Sciatic nerve (tissue), 2 donors: ENCODE results near the gene CLEC18B. TPM values are rescaled to one million over a fixed set of nuclear protein-coding genes. Genes with fewer than 3 reads are reported as not detected.
"Not testable (repeated sequence)": the region's sequence is repeated elsewhere in the genome, so short reads cannot be mapped to it uniquely, and the experiment has no call there.

Source experiments
- ATAC-seq: fragments of 200-7000 bp; cut with Tn5 transposase; one replicate; pipeline ENCODE4 v1.9.1; 2020; ENCODE audit warnings: mild to moderate bottlenecking, moderate library complexity
- DNase-seq: peaks from one replicate; pipeline ENCODE4 v3.0.0-alpha.2; 2020; ENCODE audit warnings: low spot score
- intact Hi-C: fragments of 100-400 bp; cut with DNase I; formaldehyde crosslinking; loops from one replicate; pipeline ENCODE4 v1.14.2; 2022
- total RNA-seq: library from RNA; stranded (reverse); fragmentation: NEBNext Ultra II Directional; extraction: Animal tissue kit (Norgen Biotek cat#: 25700); gene quantifications from one replicate; pipeline ENCODE4 v1.2.1, GENCODE V29; 2021
- donor health status: DM: no; HTN: no; CAD: no.
- donor health status: DM: no; HTN: no; CAD: no.

The CLEC18B gene
- total RNA-seq, 1 donor from 2014 or later, result 5.8 TPM

- ATAC-seq (no peak), DNase-seq (no peak)
- intact Hi-C loops, result loop anchor here (5.0 kb wide), 1 partner anchor 510 kb away; no protein-coding TSS in a partner anchor
Measured at GRCh38 chr16:74372369-74372768, 48.9 kb downstream of the CLEC18B start.

- not testable (repeated sequence) for ATAC-seq, DNase-seq
- intact Hi-C loops, result loop anchor here (5.0 kb wide), 1 partner anchor 512 kb away; no protein-coding TSS in a partner anchor
Measured at GRCh38 chr16:74370338-74371135, 50.7 kb downstream of the CLEC18B start.

- intact Hi-C loops, result not testable (repeated sequence)
- DNase-seq (peak; percentile 99), ATAC-seq (peak; percentile 99)
Measured at GRCh38 chr16:74368002-74368911, 53.0 kb downstream of the CLEC18B start.

GRCh38 chr16:74367469-74368001 is 53.7 kb downstream of the CLEC18B start:
- peak; percentile 75 for DNase-seq
- ATAC-seq, intact Hi-C loops: not testable (repeated sequence)

GRCh38 chr16:74361646-74362610 is 59.4 kb downstream of the CLEC18B start:
- intact Hi-C loops, result not testable (repeated sequence)

More at GRCh38 chr16:74361646-74362610, 59.4 kb downstream of the CLEC18B start:
- DNase-seq, result not testable (repeated sequence)
- ATAC-seq, result peak; percentile 46

Other genes starting within 250 kb of the CLEC18B start
- 64.9 TPM for gene PSMD7, start 124.7 kb downstream of the CLEC18B start, total RNA-seq
- gene NPIPB15, start 45.2 kb downstream of the CLEC18B start, total RNA-seq, result 0.98 TPM
- 145 TPM for gene GLG1, start 185.6 kb upstream of the CLEC18B start, total RNA-seq
- 18.4 TPM for gene RFWD3, start 245.4 kb upstream of the CLEC18B start, total RNA-seq